Stimulated activated naive B cell treated with anti-CD40 and anti-IgM and Interleukin-4, amounts not matched to agents 10 μg/mL and 1 μg/mL and 100 μg/mL, for 72 hours (primary cell): ENCODE measurements around the gene MEF2A.
A peak's percentile ranks its signal among the peaks of the same experiment; 100 is the strongest.

Source experiments
- ATAC-seq, 2 donors: fragments of 150-1000 bp; cut with Tn5 transposase; replicated peaks; 2 replicates each; pipeline ENCODE4 v1.10.0; 2021; ENCODE audit warnings: moderate library complexity in 1 of 2
- DNase-seq: peaks from one replicate; pipeline ENCODE4 v3.0.0; 2021
- H3K27ac Mint-ChIP-seq: one replicate; pipeline ENCODE4 v1.8.0; 2022; ENCODE audit warnings: mild to moderate bottlenecking, mixed read lengths
- H3K27me3 Mint-ChIP-seq, 2 donors: one replicate each; pipeline ENCODE4 v1.8.0; 2022; ENCODE audit warnings: mixed read lengths in 2 of 2
- H3K36me3 Mint-ChIP-seq, 2 donors: one replicate each; pipeline ENCODE4 v1.8.0; 2022; ENCODE audit warnings: mixed read lengths in 2 of 2, mild to moderate bottlenecking in 1 of 2
- H3K4me1 Mint-ChIP-seq, 2 donors: one replicate each; pipeline ENCODE4 v1.8.0; 2022; ENCODE audit warnings: mixed read lengths in 2 of 2, mild to moderate bottlenecking in 1 of 2
- H3K4me3 Mint-ChIP-seq, 2 donors: one replicate each; pipeline ENCODE4 v1.8.0; 2022; ENCODE audit warnings: mild to moderate bottlenecking in 2 of 2, mixed read lengths in 2 of 2, moderate library complexity in 1 of 2
- H3K9me3 Mint-ChIP-seq, 2 donors: one replicate each; pipeline ENCODE4 v1.8.0; 2022; ENCODE audit warnings: mixed read lengths in 2 of 2, mild to moderate bottlenecking in 1 of 2

MEF2A gene

DNA sequence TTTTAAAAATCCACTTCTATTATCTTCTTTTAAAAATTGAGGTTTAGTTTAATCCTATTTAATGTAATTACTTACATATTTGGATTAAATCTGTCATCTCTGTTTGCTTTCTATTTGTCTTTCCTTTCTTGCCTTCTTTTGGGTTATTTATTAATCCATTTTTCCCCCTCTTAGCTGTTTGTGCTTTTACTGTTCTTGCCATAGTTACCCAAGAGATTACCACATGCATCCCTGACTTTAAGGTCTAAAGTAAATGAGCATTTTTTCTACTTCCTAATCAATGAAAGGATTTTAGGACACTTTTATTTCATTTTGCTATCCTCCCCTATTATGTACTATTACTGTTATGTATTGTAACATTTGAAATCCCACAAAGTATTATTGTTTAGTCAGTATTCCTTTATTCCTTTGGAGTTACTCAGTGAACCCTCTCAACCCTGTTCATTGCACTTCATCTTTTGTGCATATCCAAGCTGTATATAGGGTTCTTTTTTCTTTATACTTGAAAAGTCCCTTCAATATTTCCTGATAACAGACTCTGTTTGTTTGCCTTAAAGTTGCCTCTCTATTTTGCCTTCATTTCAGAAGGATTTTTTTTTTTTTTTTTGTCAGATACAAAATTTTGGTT, 62.7 kb downstream of the MEF2A start:
- Mint-ChIP-seq H3K4me3 (no peak overlapping the region), H3K27me3 (no peaks in the 10 kb centered on the region), H3K27ac (peak overlapping the region; percentile 1), H3K4me1 (peaks cover 50 to 89% of the 10 kb centered on the region in 2 donors), H3K36me3 (peaks cover 48 to 74% of the 10 kb centered on the region in 2 donors), H3K9me3 (peaks cover 14 to 15% of the 10 kb centered on the region in 2 donors)
- no peak for ATAC-seq
- DNase-seq, result no peak

DNA sequence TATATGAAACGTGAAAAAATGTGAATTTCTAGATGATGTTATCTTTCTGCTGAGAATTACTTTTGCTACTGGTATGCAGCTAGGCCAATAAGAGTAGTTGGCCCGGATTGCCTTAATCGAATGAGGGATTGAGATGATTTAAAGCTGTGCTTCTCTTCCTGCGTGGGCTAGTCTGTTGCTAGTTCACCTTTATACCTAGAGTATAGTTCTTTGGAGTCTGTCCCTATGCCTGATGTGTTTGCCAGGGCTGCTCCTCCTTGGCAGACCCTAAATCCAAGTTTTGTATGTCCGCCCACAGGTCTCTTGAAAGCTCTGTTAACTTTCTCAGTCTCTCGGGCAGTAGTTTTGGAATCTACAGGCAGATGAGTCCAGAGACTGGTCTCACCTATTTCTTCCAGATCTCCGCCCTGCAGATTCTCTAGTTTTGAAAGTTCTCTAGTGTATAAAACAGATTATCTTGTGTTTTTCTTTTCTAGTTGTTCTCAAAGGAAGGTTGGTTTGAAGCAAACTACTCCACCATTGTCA, 64.9 kb downstream of the MEF2A start:
- Mint-ChIP-seq H3K27ac (peak overlapping the region; percentile 89), H3K9me3 (peaks cover 8 to 12% of the 10 kb centered on the region in 2 donors), H3K4me1 (peaks cover 47 to 86% of the 10 kb centered on the region in 2 donors), H3K27me3 (no peaks in the 10 kb centered on the region), H3K4me3 (peak overlapping the region in 1 of 2 donors; percentile 43), H3K36me3 (peaks cover 46 to 72% of the 10 kb centered on the region in 2 donors)
- peak in 1 of 2 donors; percentile 17 for ATAC-seq
- no peak for DNase-seq

GRCh38 chr15:99631255-99631654, 65.5 kb downstream of the MEF2A start:
- Mint-ChIP-seq H3K4me1 (peaks cover 42 to 86% of the 10 kb centered on the region in 2 donors), H3K27ac (peak overlapping the region; percentile 89), H3K27me3 (no peaks in the 10 kb centered on the region), H3K36me3 (peaks cover 45 to 72% of the 10 kb centered on the region in 2 donors), H3K9me3 (peaks cover 6 to 8% of the 10 kb centered on the region in 2 donors), H3K4me3 (peak overlapping the region; percentile 43 to 55)
- ATAC-seq, result peak; percentile 99 to 100
- peak; percentile 16 for DNase-seq

DNA sequence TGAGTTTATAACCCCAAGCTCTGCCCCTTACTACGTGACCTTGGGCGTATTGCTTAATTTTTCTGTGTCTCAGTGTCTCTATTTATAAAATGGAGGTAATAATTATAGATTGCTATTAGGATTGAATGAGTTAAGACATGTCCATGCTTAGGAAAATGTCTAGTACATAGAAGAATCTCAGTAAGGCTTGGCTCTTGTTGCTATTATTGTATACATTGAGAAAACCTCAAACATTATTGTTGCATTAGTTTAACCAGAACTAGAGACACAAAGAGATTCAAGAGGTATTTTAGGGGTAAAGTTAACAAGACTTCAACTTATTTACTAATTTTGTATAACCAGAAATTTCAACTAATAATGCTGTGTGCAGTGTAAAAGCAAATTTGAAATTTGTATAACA, 66.7 kb downstream of the MEF2A start:
- Mint-ChIP-seq H3K4me1 (peaks cover 36 to 82% of the 10 kb centered on the region in 2 donors), H3K27me3 (no peaks in the 10 kb centered on the region), H3K9me3 (peaks cover 6 to 8% of the 10 kb centered on the region in 2 donors), H3K36me3 (peaks cover 48 to 73% of the 10 kb centered on the region in 2 donors), H3K27ac (peak overlapping the region; percentile 20), H3K4me3 (no peak overlapping the region)
- DNase-seq (no peak), ATAC-seq (no peak)

DNA sequence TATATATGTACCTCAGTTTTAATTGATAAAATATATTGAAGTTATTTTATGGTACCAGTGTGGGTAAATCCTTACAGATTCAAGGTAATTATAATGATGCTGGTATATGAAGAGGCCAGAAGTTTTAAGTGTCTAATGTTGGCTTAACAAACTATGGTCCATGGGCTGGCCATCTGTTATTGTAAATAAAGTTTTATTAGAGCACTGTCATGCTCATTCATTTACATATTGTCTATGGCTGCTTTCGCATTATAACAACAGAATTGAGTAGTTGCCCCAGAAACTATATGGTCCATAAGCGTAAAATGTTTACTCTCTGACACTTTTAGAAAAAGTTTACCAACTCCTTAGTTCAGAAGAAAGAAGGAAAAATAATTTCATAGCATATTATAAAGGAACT, 67.9 kb downstream of the MEF2A start:
- ATAC-seq, result no peak
- H3K4me3 Mint-ChIP-seq, result no peak overlapping the region
- H3K27me3 Mint-ChIP-seq, result no peaks in the 10 kb centered on the region
- no peak for DNase-seq
- H3K4me1 Mint-ChIP-seq, result peaks cover 29 to 82% of the 10 kb centered on the region in 2 donors
- H3K36me3 Mint-ChIP-seq, result peaks cover 52 to 79% of the 10 kb centered on the region in 2 donors
- no peak overlapping the region for H3K27ac Mint-ChIP-seq
- H3K9me3 Mint-ChIP-seq, result peaks cover 6 to 8% of the 10 kb centered on the region in 2 donors

DNA sequence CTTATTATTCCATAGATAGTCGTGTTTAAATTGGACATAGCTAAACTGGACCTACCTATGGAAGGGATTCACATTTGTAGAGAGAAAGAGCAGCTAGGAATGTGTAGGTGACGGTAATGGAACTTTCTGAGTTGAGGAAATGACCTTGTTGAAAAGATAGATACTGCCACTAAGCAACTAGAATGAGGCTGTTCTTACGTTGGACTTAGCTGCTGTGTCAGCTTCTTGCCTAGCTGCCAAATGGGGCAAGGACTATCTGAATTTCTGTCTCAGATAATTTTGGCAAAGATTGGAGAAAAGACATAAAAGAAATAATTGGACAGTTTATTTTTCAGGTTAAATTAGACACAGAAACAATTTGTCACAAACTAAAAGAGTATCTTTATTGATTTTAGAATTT, 68.8 kb downstream of the MEF2A start:
- Mint-ChIP-seq H3K36me3 (peaks cover 44 to 75% of the 10 kb centered on the region in 2 donors), H3K4me3 (no peak overlapping the region), H3K27me3 (no peaks in the 10 kb centered on the region), H3K4me1 (peaks cover 27 to 74% of the 10 kb centered on the region in 2 donors), H3K9me3 (peaks cover 4 to 8% of the 10 kb centered on the region in 2 donors), H3K27ac (peak overlapping the region; percentile 65)
- ATAC-seq, result no peak
- DNase-seq, result no peak

DNA sequence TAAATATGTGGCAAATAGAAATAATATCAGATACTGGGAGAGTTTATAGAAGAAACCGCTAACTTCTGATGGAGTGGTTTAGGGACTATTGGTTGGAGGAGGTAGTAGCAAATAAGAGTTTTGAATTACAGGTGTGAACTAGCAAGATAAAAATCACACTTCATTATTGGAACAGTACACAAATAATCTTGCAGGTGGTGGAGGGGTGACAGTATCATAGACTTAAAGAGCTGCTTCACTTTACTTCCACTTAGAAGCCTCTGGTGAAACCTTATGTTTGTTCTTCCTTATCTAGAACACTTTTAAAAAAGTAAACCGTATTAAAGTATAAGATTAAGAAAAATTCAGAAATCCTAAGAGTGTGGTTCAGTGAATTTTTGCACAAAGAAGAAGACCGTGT, 69.4 kb downstream of the MEF2A start:
- peaks cover 40 to 75% of the 10 kb centered on the region in 2 donors for H3K36me3 Mint-ChIP-seq
- H3K27me3 Mint-ChIP-seq, result no peaks in the 10 kb centered on the region
- H3K4me1 Mint-ChIP-seq, result peaks cover 25 to 74% of the 10 kb centered on the region in 2 donors
- H3K9me3 Mint-ChIP-seq, result peaks cover 2 to 3% of the 10 kb centered on the region in 2 donors
- no peak for ATAC-seq
- H3K27ac Mint-ChIP-seq, result peak overlapping the region; percentile 20
- no peak for DNase-seq
- H3K4me3 Mint-ChIP-seq, result no peak overlapping the region

DNA sequence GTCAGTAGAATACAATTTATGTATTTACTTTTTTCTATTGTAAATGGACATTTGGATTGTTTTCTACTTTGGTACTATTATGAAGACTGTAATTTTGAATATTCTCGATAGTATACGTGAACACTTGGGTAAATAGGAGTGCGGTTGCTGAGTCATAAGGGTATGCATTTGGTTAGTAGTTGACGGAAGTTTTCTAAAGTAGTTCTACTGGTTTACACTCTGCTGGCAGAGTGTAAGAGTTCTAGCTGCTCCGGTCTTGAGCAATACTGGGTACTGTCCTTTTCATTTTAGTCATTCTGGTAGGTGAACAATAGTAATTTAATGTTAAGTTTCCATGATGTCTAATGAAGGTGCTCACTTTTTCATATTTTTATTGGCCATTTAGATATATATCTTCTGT, 70.0 kb downstream of the MEF2A start:
- Mint-ChIP-seq H3K27ac (no peak overlapping the region), H3K36me3 (peaks cover 46 to 75% of the 10 kb centered on the region in 2 donors), H3K4me3 (no peak overlapping the region), H3K4me1 (peaks cover 21 to 71% of the 10 kb centered on the region in 2 donors), H3K9me3 (peaks cover 2 to 3% of the 10 kb centered on the region in 2 donors), H3K27me3 (no peaks in the 10 kb centered on the region)
- DNase-seq (no peak), ATAC-seq (peak in 1 of 2 donors; percentile 56)

GRCh38 chr15:99644913-99645542, 79.2 kb downstream of the MEF2A start:
- H3K4me3 Mint-ChIP-seq, result no peak overlapping the region
- ATAC-seq (no peak), DNase-seq (no peak)
- peaks cover 9 to 18% of the 10 kb centered on the region in 2 donors for H3K4me1 Mint-ChIP-seq
- H3K9me3 Mint-ChIP-seq, result peaks cover 5 to 7% of the 10 kb centered on the region in 2 donors
- H3K27me3 Mint-ChIP-seq, result no peaks in the 10 kb centered on the region
- peaks cover 42 to 66% of the 10 kb centered on the region in 2 donors for H3K36me3 Mint-ChIP-seq
- peak overlapping the region; percentile 15 for H3K27ac Mint-ChIP-seq

- Mint-ChIP-seq H3K27me3 (no peaks in the 10 kb centered on the region), H3K9me3 (peaks cover 5 to 7% of the 10 kb centered on the region in 2 donors), H3K4me1 (peaks cover 9 to 13% of the 10 kb centered on the region in 2 donors), H3K27ac (no peak overlapping the region), H3K36me3 (peaks cover 40 to 61% of the 10 kb centered on the region in 2 donors), H3K4me3 (no peak overlapping the region)
- ATAC-seq, result no peak
- DNase-seq, result no peak
Observed at GRCh38 chr15:99645543-99645935, 79.8 kb downstream of the MEF2A start.

GRCh38 chr15:99645951-99646350, 80.2 kb downstream of the MEF2A start:
- H3K36me3 Mint-ChIP-seq, result peaks cover 36 to 59% of the 10 kb centered on the region in 2 donors
- no peak for DNase-seq

DNA sequence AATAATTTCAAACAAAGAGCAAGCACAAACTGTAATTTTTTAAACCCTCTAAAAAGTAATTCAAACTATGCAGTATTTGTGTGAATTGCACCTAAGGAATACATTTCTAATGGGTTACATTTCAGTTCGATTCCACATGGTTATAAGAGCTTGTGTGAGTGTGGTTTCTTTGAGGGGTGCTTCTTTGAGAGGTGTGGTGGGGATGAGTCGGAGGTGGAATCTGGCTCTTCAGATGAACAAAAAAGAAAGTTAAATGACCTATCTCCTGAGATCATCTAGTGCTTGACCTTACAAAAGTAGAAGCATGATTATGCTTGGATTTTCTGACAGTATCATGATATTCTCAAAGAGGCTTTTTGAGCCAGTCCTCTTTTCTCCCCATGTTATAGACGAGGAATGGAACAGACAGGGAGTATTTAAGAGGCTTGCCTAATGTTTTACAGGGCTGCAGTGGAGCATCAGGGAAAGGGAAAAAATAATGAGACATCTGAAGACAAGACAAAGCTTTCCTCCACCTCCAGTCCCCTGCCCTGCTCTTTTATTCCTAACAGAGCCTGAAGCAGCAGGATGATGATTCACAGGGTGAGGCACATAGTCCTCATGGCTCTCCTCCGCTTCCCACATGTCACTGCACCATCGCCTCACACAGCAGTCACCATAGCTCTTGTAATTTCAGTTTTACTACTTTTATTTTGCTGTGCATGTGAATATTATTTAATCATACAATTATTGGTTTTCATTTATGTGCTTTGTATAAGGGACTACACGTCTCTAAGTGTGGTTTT, 85.4 kb downstream of the MEF2A start:
- Mint-ChIP-seq H3K27ac (peak overlapping the region; percentile 56), H3K4me1 (peaks cover 14 to 27% of the 10 kb centered on the region in 2 donors), H3K9me3 (no peaks in the 10 kb centered on the region), H3K36me3 (peaks cover 26 to 42% of the 10 kb centered on the region in 2 donors), H3K27me3 (no peaks in the 10 kb centered on the region), H3K4me3 (no peak overlapping the region)
- ATAC-seq (no peak), DNase-seq (no peak)

More at GRCh38 chr15:99645951-99646350, 80.2 kb downstream of the MEF2A start:
- Mint-ChIP-seq H3K27ac (no peak overlapping the region), H3K4me1 (peaks cover 10 to 16% of the 10 kb centered on the region in 2 donors), H3K9me3 (peaks cover 5 to 7% of the 10 kb centered on the region in 2 donors), H3K4me3 (no peak overlapping the region), H3K27me3 (no peaks in the 10 kb centered on the region)
- ATAC-seq, result no peak

DNA sequence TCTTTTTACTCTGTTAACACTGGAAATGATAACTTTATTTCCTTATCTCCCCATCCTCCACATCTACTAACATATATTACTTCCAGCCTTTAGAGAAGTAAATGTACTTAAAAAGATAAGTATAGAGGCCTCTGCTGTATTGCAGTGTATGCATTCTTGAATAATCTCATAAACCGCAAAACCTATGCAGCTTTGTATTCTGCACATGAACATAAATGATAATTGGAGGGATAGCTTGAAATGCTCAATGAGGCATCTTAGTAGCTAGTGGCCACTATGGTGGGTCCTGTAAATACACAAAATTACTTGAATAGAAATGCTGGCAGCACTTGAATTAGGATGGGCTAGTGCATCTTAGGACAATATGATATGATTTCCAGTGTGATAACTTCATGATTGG, 90.4 kb downstream of the MEF2A start:
- Mint-ChIP-seq H3K4me1 (peaks cover 20 to 45% of the 10 kb centered on the region in 2 donors), H3K27me3 (no peaks in the 10 kb centered on the region), H3K4me3 (no peak overlapping the region), H3K9me3 (peaks cover 0 to 1% of the 10 kb centered on the region in 2 donors), H3K27ac (no peak overlapping the region), H3K36me3 (peaks cover 47 to 55% of the 10 kb centered on the region in 2 donors)
- ATAC-seq (no peak), DNase-seq (no peak)

- Mint-ChIP-seq H3K4me1 (peaks cover 17 to 31% of the 10 kb centered on the region in 2 donors), H3K36me3 (peaks cover 37 to 41% of the 10 kb centered on the region in 2 donors), H3K4me3 (no peak overlapping the region), H3K9me3 (peaks cover 0 to 1% of the 10 kb centered on the region in 2 donors), H3K27me3 (no peaks in the 10 kb centered on the region), H3K27ac (peak overlapping the region; percentile 61)
- ATAC-seq (no peak), DNase-seq (no peak)
Observed at GRCh38 chr15:99657996-99658395, 92.2 kb downstream of the MEF2A start.
